Activated naive CD4-positive, alpha-beta T cell treated with anti-CD3 and anti-CD28 coated beads for 36 hours (primary cell): Measurements from ENCODE around the gene ICAM1. TPM values are rescaled to one million over a fixed set of nuclear protein-coding genes. Genes with fewer than 3 reads are reported as not detected.
"Not testable (repeated sequence)": the region's sequence is repeated elsewhere in the genome, so short reads cannot be mapped to it uniquely, and the experiment has no call there.

Experiments
- CTCF ChIA-PET: fragments of 350-600 bp; sonication (Branson Sonifier 250); formaldehyde crosslinking; loops from one replicate; lab custom pipeline; 2021; ENCODE audit warnings: antibody characterized with exemption; lab: Charles Lee
- DNase-seq: peaks from one replicate; pipeline ENCODE4 v3.0.0-alpha.2; 2020
- H3K27ac Mint-ChIP-seq: one replicate; pipeline ENCODE4 v1.8.0; 2021; ENCODE audit warnings: mild to moderate bottlenecking, mixed read lengths
- H3K27me3 Mint-ChIP-seq: one replicate; pipeline ENCODE4 v1.8.0; 2021; ENCODE audit warnings: low read depth, mixed read lengths
- H3K36me3 Mint-ChIP-seq: one replicate; pipeline ENCODE4 v1.8.0; 2021; ENCODE audit warnings: low read depth, mixed read lengths
- H3K4me1 Mint-ChIP-seq: one replicate; pipeline ENCODE4 v1.8.0; 2021; ENCODE audit warnings: low read depth, mixed read lengths
- H3K4me3 Mint-ChIP-seq: one replicate; pipeline ENCODE4 v1.8.0; 2021; ENCODE audit warnings: mild to moderate bottlenecking, moderate library complexity, mixed read lengths
- H3K9me3 Mint-ChIP-seq: one replicate; pipeline ENCODE4 v1.8.0; 2021; ENCODE audit warnings: mixed read lengths
- intact Hi-C: fragments of 100-400 bp; cut with micrococcal nuclease; formaldehyde crosslinking; loops from one replicate; pipeline ENCODE4 v1.15.1; 2023
- total RNA-seq, 2 experiments: library from RNA; stranded (reverse); gene quantifications; one replicate each; pipeline ENCODE4 v1.2.3, GENCODE V29; 2021

Gene ICAM1
- total RNA-seq, 2 experiments from 2014 or later: 11.5 to 12.0 TPM

- Mint-ChIP-seq H3K27ac (no peak overlapping the region), H3K4me3 (no peak overlapping the region), H3K4me1 (peaks cover 27% of the 10 kb centered on the region), H3K36me3 (peaks cover 5% of the 10 kb centered on the region), H3K27me3 (no peaks in the 10 kb centered on the region), H3K9me3 (no peaks in the 10 kb centered on the region)
- intact Hi-C loops: no loop called here
- DNase-seq: no peak
- CTCF ChIA-PET: interaction anchor here (2.8 to 5.4 kb wide), 4 partner anchors 8 to 169 kb away, joined by 11 to 85 read pairs (median 58); no protein-coding TSS in a partner anchor
Measured at GRCh38 chr19:10268071-10268470, 2.8 kb upstream of the ICAM1 start.

GRCh38 chr19:10269333-10270179 is 1.4 kb upstream of the ICAM1 start:
- CTCF ChIA-PET: interaction anchor here (0.6 to 5.4 kb wide), 26 partner anchors 10 to 270 kb away, joined by 3 to 85 read pairs (median 4); partner anchors contain the start of genes ICAM4, ICAM5 and TYK2
- peaks cover 9% of the 10 kb centered on the region for H3K36me3 Mint-ChIP-seq
- peak overlapping the region; percentile 85 for H3K27ac Mint-ChIP-seq
- intact Hi-C loops: loop anchor here (1.0 to 2.0 kb wide), 5 partner anchors 10 to 233 kb away; partner anchors contain the start of genes FDX2, KEAP1 and TYK2
- peaks cover 31% of the 10 kb centered on the region for H3K4me1 Mint-ChIP-seq
- peak; percentile 93 for DNase-seq
- peak overlapping the region; percentile 78 for H3K4me3 Mint-ChIP-seq
- H3K9me3 Mint-ChIP-seq: no peaks in the 10 kb centered on the region
- H3K27me3 Mint-ChIP-seq: no peaks in the 10 kb centered on the region

- intact Hi-C loops: loop anchor here (2.0 kb wide), 3 partner anchors 47 to 233 kb away; partner anchors contain the start of genes FDX2, KEAP1 and TYK2
- Mint-ChIP-seq H3K36me3 (peaks cover 13% of the 10 kb centered on the region), H3K9me3 (no peaks in the 10 kb centered on the region), H3K4me3 (peak overlapping the region; percentile 78), H3K4me1 (peaks cover 34% of the 10 kb centered on the region), H3K27ac (peak overlapping the region; percentile 85), H3K27me3 (no peaks in the 10 kb centered on the region)
- CTCF ChIA-PET: interaction anchor here (0.6 to 5.4 kb wide), 21 partner anchors 10 to 242 kb away, joined by 3 to 85 read pairs (median 7); partner anchors contain the start of genes ICAM4, ICAM5 and TYK2
- peak; percentile 72 for DNase-seq
Measured at GRCh38 chr19:10270180-10270615, 722 bp upstream of the ICAM1 start.

- intact Hi-C loops: loop anchor here (1.0 to 2.0 kb wide), 5 partner anchors 18 to 231 kb away; partner anchors contain the start of genes FDX2, ICAM5, KEAP1 and RAVER1
- Mint-ChIP-seq H3K27ac (peak overlapping the region; percentile 85), H3K4me3 (peak overlapping the region; percentile 78), H3K4me1 (peaks cover 34% of the 10 kb centered on the region), H3K36me3 (peaks cover 13% of the 10 kb centered on the region), H3K9me3 (no peaks in the 10 kb centered on the region), H3K27me3 (no peaks in the 10 kb centered on the region)
- peak; percentile 71 for DNase-seq
- CTCF ChIA-PET: interaction anchor here (0.7 to 5.4 kb wide), 15 partner anchors 8 to 151 kb away, joined by 3 to 85 read pairs (median 11); partner anchors contain the start of genes ICAM4, ICAM5 and TYK2
Measured at GRCh38 chr19:10271543-10272086, 695 bp downstream of the ICAM1 start.

- Mint-ChIP-seq H3K4me3 (no peak overlapping the region), H3K9me3 (no peaks in the 10 kb centered on the region), H3K36me3 (peaks cover 17% of the 10 kb centered on the region), H3K4me1 (peaks cover 44% of the 10 kb centered on the region), H3K27ac (peak overlapping the region; percentile 1), H3K27me3 (no peaks in the 10 kb centered on the region)
- CTCF ChIA-PET: interaction anchor here (0.7 kb wide), 1 partner anchor 46 kb away, joined by 3 read pairs; no protein-coding TSS in a partner anchor
- no peak for DNase-seq
- intact Hi-C loops: no loop called here
Measured at GRCh38 chr19:10274589-10274988, 3.7 kb downstream of the ICAM1 start.

- Mint-ChIP-seq H3K27me3 (no peaks in the 10 kb centered on the region), H3K9me3 (no peaks in the 10 kb centered on the region), H3K4me1 (peaks cover 22% of the 10 kb centered on the region), H3K27ac (no peak overlapping the region), H3K36me3 (peaks cover 22% of the 10 kb centered on the region), H3K4me3 (no peak overlapping the region)
- intact Hi-C loops: no loop called here
- CTCF ChIA-PET: no interaction called here
- DNase-seq: no peak
Measured at GRCh38 chr19:10277795-10278589, 7.1 kb downstream of the ICAM1 start.

- DNase-seq: no peak
- CTCF ChIA-PET: interaction anchor here (0.7 to 2.3 kb wide), 2 partner anchors 9 to 347 kb away, joined by 3 to 13 read pairs; partner anchors contain the start of gene ICAM1
- H3K27me3 Mint-ChIP-seq: no peaks in the 10 kb centered on the region
- H3K4me3 Mint-ChIP-seq: no peak overlapping the region
- no peaks in the 10 kb centered on the region for H3K9me3 Mint-ChIP-seq
- H3K36me3 Mint-ChIP-seq: peaks cover 24% of the 10 kb centered on the region
- intact Hi-C loops: no loop called here
- H3K4me1 Mint-ChIP-seq: peaks cover 21% of the 10 kb centered on the region
- H3K27ac Mint-ChIP-seq: no peak overlapping the region
Measured at GRCh38 chr19:10278935-10279334, 8.0 kb downstream of the ICAM1 start.

- CTCF ChIA-PET: interaction anchor here (0.5 to 2.3 kb wide), 9 partner anchors 10 to 348 kb away, joined by 3 to 13 read pairs (median 3); partner anchors contain the start of genes ICAM1 and ICAM5
- intact Hi-C loops: no loop called here
Measured at GRCh38 chr19:10279737-10280442, 9.0 kb downstream of the ICAM1 start.

GRCh38 chr19:10282043-10282442 is 11.1 kb downstream of the ICAM1 start:
- H3K9me3 Mint-ChIP-seq, H3K27ac Mint-ChIP-seq, H3K27me3 Mint-ChIP-seq, H3K4me3 Mint-ChIP-seq, intact Hi-C loops, DNase-seq: not testable (repeated sequence)
- peaks cover 24% of the 10 kb centered on the region for H3K4me1 Mint-ChIP-seq
- CTCF ChIA-PET: interaction anchor here (0.6 kb wide), 1 partner anchor 282 kb away, joined by 3 read pairs; no protein-coding TSS in a partner anchor
- peaks cover 34% of the 10 kb centered on the region for H3K36me3 Mint-ChIP-seq

More at GRCh38 chr19:10279737-10280442, 9.0 kb downstream of the ICAM1 start:
- Mint-ChIP-seq H3K9me3 (no peaks in the 10 kb centered on the region), H3K4me3 (no peak overlapping the region), H3K27ac (peak overlapping the region; percentile 70), H3K4me1 (peaks cover 15% of the 10 kb centered on the region), H3K27me3 (no peaks in the 10 kb centered on the region), H3K36me3 (peaks cover 22% of the 10 kb centered on the region)
- DNase-seq: no peak

- intact Hi-C loops: no loop called here
- Mint-ChIP-seq H3K9me3 (no peaks in the 10 kb centered on the region), H3K4me1 (peaks cover 31% of the 10 kb centered on the region), H3K27me3 (peaks cover 14% of the 10 kb centered on the region), H3K27ac (no peak overlapping the region), H3K36me3 (peaks cover 32% of the 10 kb centered on the region), H3K4me3 (no peak overlapping the region)
- CTCF ChIA-PET: interaction anchor here (0.6 to 1.1 kb wide), 2 partner anchors 105 to 227 kb away, joined by 3 read pairs; no protein-coding TSS in a partner anchor
- DNase-seq: no peak
Measured at GRCh38 chr19:10283301-10284064, 12.6 kb downstream of the ICAM1 start.
